NCI-H226 (cell line): ENCODE results near the gene FBLN2.
A peak's percentile ranks its signal among the peaks of the same experiment; 100 is the strongest.

ENCODE experiments used
- DNase-seq: peaks from one replicate; pipeline ENCODE4 v3.0.0-alpha.2; 2015

The FBLN2 gene

DNA sequence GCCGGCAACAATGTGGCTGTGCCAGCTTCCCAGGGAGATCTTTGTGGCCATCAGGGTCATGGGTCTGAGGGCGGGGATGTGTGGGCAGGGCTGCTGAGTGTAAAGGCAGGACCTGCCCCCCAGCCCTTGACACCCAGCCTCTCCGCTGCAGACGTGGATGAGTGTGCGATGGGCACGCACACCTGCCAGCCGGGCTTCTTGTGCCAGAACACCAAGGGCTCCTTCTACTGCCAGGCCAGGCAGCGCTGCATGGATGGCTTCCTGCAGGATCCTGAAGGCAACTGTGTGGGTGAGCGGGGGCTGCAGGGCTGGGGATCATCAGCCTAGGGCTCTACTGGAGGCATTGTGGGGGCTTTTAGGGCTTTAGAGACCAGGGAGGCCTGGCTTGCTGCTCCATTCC, 78.8 kb downstream of the FBLN2 start:
- no peak for DNase-seq

DNA sequence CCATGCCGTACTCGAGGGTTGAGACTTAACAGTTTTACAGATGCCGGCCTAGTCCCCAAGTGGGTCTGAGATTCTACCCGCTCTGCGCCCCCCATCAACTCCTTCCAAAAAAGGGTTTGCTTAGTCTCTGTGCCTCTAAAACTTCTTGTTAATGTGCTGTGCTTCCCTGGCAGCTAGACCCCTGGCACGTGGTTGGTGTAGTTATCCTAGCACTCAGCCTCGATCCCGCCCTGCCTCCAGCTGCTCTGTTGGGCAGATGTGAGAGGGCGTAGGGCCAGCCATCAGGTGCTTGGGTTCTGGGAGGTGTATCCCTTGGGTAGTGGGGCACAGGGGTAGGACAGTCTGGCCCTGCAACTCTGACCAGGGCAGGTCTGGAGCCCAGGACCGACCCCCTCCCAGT, 79.5 kb downstream of the FBLN2 start:
- no peak for DNase-seq

DNA sequence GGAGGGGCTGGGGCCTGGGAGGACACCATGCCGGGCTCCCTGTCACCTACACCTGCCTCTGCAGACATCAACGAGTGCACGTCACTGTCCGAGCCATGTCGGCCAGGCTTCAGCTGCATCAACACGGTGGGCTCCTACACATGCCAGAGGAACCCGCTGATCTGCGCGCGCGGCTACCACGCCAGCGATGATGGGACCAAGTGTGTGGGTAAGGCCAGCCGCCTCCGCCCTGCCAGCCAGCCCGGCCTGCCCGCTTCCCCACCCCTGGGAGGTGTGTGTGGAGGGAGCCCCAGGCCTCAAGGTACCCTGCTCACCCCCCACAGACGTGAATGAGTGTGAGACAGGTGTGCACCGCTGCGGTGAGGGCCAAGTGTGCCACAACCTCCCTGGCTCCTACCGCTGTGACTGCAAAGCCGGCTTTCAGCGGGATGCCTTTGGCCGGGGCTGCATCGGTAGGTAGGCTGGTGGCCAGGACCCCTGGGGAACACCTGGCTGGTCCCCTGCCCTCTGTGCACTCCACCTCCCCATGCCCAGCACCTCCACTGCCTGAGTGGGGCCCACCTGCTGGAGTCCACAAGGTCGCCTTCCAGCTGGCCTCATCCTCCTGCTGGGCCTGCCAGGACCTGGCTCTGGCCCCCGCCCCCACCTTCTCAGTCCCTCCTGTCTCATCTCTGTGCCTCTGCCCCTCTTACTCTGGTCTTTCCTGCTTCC, 80.1 kb downstream of the FBLN2 start:
- no peak for DNase-seq

DNA sequence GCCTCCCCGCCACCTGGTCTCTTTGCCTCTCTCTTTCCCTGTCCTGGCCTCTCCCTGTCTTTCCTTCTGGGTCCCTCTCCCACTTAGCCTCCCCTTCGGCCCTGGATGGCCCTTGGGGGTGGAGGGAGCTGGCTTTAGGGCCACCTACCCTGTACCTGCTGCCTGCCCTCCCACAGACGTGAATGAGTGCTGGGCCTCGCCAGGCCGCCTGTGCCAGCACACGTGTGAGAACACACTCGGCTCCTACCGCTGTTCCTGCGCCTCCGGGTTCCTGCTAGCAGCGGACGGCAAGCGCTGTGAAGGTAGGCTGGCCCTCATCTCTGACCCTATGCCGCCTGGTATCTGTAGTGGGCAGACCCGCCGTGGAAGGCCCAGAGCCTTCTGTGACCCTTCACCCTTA, 80.7 kb downstream of the FBLN2 start:
- DNase-seq, result no peak

DNA sequence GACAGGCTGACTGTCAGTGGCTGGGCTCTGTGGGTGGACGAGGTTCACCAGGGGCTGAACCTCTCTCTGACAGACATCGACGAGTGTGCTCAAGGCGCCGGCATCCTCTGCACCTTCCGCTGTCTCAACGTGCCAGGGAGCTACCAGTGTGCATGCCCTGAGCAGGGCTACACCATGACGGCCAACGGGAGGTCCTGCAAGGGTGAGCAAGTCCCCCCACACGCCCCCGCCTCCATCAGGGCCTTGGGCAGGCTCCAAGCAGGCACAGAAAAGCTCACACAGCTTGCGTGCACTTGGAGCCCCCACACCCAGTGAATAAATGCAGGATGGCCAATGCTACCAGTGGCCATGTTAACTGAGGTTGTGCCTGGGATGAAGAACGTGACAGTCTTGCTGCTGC, 82.3 kb downstream of the FBLN2 start:
- no peak for DNase-seq

DNA sequence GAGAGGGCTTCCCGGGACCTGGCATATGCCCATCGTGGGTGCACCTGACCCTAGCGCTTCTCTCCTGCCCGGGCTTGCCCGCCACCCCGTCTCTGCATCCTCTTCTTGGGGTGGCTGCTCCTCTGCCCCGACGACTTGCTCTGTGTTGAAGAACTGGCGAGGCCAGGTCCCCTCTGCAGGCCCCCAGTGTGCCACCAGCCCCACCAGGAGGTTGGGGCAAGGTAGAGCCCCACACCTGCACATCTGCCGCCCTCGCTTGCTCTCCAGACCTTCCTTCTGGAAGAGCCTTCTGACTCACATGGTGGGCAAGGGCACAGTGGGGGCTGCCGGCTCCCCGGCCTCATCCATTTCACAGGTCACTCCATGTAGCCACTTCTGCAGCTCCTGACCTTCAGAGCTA, 84.3 kb downstream of the FBLN2 start:
- no peak for DNase-seq

DNA sequence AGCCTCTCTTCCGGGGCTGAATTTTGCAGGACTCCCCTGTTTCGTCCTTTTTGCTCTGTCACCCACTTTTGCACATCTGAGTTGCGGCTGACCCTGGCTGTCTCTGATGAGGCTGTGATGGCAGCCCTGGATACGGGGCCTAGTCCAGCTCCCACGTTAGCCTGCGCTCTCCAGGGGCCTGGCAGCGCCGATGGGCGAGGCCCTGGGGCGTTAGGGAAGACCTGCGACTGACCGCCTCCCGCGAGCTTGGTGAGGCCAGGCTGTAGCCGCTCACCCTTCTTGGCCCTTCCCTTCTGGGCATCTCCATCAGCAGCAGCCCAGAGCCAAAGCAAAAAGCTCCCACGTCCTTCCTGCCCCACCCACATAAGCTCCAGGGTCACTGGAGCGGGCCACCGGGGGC, 85.2 kb downstream of the FBLN2 start:
- no peak for DNase-seq

DNA sequence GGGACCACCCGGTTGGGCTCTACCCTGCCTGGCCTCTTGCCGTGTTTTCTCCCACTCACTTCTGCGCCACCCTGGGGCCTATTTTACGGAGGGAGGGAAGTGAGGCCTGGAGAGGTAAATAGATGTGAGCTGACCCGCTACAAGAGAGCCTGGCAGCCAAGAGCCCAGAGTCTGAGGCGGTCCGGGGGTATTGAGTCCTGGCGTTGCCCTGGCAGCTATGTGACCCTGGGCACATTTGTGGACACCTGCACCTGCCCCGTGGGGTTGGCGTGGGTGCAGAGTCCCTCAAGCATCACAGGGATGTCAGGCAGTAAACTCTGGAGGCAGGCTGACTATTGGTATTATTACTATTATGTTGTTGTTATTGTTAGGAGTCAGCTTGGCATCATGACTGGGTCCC, 85.7 kb downstream of the FBLN2 start:
- DNase-seq, result no peak

DNA sequence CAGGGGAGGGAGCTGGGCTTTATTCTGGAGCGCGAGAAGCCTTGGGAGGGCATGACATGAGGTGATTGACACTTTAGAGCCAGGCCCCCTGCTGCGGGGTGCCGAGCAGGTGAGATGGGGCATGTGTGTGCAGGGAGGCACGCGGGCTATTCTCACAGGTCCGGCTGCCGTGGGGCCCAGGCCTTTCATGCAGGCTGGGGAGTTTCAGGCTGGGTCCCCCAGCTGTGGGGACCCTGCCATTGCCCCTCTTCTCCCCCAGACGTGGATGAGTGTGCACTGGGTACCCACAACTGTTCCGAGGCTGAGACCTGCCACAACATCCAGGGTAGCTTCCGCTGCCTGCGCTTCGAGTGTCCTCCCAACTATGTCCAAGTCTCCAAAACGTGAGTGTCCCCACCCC, 87.3 kb downstream of the FBLN2 start:
- DNase-seq, result no peak

DNA sequence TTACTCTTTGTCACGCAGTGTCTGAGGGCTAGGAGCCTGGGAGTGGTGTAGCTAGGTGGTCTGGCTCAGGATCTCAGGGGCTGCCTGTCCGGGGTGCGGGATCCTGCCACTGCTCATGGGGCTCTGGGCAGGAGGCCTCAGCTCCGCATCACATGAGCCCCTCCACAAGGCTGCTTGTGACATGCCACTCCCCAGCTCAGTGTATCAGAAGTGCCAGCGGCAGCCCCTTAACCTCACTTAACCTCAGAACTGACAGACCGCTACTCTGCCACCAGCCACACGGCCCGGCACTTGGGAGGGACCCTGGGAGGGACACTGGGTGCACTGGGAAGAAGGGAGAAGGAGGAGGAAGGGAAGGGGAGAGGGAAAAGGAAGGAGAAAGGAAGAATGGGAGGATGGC, 87.9 kb downstream of the FBLN2 start:
- no peak for DNase-seq

DNA sequence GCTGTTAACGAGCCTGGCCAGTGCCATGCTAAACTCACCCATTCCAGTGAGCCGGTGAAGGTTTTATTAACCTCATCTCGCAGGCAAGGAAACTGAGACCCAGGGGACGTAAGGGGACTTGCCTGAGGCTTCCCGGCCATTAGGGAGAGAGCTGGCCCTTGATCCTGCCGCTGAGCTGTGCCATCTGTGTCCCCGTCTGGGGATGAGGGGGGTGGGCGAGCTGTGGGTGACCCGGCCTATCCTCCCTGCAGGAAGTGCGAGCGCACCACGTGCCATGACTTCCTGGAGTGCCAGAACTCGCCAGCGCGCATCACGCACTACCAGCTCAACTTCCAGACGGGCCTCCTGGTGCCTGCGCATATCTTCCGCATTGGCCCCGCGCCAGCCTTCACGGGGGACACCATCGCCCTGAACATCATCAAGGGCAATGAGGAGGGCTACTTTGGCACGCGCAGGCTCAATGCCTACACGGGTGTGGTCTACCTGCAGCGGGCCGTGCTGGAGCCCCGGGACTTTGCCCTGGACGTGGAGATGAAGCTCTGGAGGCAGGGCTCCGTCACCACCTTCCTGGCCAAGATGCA, 88.5 kb downstream of the FBLN2 start:
- no peak for DNase-seq

DNA sequence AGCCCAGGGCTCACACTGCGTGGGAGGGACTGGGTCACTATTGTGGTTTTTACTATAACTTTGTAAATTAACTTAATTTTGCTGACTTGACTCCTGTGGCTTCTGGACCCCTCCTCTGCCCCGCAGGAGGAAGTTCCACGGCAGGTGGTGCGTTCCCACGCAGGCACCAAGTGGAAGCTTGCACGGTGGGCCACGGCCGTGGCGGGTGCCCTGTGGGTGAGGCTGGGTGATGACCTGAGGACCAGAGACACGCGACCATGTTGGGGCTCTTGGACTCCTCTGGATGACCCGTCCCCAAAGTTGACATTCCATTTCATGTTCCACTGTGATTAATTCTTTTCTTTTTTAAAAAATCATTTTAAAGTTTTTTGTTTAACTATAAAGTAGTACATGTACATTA, 89.0 kb downstream of the FBLN2 start:
- no peak for DNase-seq

DNA sequence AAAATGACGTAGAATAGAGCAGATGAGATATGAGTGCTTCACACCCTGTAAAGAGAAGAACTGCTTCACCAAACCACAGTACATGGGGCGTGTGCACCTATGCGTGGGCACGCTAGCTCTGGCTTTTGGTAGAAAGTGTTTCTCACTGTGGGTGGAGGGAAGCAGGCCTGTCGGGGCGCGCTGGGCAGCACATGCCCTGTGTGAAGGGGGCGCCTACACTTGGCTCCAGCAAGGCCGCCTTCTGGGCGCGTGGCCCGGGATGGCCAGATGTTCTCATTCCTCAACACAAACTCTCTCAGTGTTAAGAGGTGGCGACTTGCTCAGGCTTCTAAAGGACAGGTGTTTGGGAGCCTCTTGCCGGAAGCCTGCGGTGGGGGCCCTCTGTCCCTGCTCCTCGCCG, 90.0 kb downstream of the FBLN2 start:
- no peak for DNase-seq

DNA sequence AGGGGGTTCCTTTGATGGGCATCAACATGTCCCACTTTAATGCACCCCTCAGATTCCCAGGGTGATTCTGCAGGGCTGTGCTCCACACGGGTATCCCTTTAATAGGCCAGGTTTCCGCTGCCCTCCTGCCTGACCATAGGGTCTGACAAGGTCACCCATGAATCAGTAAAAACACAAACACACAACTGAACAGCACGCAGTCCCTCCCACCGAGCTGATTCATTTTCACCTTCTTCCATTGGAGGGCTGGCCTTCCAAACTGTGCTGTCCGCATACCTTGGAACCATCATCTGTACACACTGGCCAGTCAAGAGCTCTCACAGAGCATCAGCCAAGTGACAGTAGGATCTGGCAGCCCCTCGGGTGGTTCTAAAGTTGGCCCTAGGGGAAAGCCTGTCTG, 93.7 kb downstream of the FBLN2 start:
- DNase-seq, result no peak

DNA sequence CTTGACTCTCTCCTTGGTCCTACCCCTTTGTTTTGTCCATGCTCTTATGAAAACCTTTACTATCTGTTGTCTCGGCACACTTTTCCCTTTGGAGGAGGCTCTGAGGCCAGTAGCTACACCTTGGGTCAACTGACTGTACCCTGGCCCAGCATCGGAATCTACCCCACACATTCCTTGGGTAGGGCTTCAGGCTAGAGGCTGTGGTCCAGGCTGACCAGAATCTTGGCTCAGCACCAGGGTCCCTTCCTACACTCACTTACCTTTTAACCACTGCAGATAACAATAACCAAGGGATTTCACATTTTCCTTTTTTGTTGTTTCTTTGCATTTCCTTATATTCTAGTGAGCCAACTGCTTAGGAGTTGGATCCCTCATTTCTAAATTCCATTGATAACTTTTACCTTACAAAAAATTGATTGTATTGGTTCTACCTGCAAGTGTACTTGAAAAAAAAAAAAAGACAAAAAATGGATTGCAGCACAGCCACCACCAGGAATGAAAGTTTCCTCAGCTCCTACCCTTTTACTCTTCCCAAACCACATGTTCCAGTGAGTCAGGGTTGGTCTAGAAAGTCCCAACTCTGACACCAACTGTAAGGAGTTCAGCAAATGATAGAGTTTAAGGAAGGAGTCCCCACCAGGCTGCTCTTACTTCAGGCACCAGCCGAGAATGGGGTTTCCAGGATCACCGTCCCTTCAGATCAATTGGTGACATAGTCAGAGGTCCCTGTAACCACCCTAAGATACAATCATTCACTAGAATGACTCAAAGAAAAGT, 95.6 kb downstream of the FBLN2 start:
- peak; percentile 46 for DNase-seq

DNA sequence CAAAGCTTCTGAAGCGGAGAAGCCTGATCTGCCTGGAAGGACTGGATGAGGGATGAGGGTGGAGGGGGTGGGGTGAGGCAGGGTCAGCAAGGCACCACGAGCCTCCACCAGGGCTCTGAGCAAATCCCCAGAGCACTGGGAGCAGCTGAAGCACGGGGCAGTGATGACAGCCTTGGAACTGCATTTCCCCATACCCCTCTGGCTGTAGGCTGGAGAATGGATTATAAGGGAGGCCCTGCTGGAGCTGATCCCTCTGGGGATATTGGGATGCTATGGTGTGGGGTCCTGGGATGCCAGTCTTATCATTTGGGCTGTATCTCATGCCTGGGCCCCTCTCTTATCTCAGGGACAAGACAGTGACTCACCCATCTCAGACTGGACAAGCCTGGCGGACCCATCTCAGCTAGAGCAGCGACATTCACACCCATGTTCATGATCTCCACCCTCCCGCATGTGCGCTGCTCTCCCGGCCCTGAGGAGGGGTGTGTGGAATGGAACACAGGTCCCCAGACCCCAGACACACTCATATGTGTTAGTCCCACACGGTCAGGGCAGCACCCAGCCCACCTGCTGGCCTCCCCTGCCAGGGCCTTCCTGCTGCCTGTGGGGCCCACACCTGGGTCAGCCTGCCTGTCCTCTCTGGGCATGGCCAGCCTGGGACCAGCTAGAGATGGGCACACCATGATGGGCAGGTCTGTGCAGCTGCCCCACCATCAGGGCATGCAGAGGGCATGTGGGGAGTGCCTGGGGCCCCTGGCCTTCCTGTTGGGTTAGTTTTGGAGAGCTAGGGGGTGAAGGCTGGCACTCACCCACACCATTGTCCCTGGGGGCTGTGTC, 97.1 kb downstream of the FBLN2 start:
- DNase-seq, result no peak

DNA sequence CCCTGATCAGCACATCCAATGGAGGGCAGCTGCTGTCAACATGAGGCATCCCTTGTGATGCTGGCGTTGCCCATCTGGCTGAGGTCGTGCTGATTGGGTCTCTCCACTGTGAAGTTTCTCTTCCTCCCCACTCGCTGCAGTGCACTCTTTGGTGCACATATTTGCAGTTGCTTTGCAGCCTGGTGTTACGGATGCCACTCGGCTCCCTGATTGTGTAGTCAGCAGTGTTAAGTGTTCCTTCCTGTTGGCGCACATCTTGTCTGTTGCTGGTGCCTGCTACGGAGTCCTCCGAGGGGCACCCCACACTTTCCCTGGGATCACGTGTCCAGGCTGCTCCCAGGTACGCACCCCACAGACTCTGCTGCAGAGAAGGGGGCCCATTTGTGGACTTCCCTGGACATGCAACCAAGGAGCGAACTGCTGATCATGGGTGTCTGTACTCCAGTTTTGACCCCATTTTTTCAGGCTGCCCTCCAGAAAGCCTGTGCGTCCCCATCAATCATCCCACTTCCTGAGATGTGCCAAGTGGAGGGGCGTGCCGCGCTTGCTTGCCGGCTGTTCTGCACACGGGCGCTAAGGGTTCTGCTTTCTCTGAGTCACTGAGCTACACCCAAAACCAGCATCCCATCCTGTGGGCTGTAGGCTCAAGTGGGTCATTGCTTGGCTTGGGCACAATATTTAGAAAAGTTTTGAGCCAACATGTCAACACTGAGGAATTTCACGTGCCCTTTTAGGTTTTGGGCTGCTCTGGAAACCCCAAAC, 98.6 kb downstream of the FBLN2 start:
- peak; percentile 77 for DNase-seq

DNA sequence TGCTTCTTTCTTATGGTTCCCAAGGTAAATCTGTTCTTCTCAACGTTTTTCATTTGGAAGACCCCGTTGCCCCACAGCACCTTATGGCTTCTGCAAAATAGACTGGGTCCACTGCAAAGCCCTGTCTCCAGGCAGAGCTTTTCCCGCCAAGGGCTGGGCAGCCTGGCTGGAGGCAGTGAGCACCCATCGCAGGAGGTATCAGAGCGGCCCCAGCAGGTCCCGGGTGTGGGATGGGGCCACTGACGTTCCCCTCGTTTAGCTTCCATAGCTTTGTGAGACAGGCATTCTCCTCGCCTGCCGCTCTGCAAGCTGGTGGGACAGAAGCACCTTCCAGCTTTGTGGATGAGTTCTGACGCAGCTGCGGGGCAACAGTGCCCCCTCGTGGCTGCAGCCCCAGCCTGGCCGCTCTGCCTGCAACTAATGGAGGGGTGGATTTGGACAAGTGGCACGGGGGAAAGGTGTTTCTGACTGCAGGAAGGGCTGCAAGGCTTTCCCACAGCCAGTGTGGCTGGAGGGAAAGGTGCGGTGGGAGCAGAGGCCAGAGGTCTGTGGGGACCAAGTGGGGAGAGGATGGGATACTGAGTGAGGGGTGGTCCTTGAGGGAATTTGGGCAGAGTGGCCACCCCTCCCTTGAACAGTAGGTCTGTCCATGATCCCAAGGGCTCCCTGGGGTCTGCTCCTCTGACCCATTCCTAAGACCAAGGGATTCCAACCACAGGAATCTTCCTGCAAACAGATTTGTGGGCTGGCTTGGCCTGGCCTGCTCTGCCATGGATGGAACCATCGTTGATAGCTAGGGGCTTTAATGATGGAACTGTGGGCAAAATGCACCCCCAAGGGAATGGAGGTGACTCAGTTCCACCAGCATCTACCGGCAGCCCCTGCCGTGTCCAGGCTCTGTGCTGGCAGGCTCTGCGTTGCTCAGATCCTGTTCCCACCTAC, 99.4 kb downstream of the FBLN2 start:
- DNase-seq, result peak; percentile 70

DNA sequence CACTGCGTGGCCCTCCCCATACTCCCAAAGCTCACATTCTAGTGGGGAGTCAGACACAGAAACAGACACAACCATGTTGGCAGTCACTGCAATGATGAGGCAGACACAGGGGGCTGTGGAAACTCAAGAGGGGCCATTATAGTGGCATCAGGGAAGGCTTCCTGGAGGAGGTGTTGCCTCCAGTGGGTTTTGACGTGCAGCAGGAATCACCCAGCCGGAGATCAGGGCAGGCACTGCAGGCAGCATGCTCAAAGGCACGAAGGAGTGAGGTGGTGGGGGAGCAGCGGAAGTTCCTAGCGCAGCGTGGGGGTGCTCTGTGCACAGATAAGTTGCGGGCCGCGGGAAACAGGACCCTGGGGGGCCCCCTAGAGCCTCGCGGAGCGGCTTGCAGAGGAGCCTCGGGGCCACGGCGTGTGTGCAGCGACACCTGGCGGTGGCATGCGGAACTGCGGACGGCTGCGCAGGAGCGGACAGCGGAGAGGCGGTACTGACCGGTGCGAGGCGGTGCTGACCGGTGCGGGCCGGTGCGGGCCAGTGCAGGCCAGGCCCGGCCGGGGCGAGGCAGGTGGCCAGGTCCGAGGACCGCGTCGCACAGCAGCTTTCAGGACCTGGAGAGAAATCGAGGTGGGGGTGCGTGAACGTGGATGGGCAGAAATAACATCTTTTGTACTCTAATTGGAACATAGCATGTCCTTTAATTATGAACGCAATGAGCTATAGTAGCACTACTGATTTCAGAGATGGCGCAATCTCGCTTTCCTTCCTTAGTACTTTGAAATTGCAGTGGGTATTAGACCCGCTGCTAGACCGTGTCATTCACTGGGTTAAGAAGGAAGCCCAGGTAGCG, 101.5 kb downstream of the FBLN2 start:
- peak; percentile 87 for DNase-seq

DNA sequence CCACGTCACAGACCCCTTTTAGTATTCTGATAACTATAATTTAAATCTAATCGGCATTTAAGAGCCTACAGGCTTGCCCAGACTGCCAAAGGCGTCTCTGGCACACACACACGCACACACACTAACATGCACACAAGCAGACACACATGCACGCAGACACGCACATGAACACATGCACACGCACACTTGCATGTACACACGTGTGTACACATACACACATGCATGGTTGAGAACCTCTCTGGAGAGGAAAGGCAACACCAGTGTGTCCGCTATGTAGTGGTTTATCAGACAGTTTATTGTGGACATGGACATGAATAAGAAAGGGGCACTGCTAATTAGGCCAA, 102.1 kb downstream of the FBLN2 start:
- DNase-seq, result no peak
